Measurements from ENCODE around the gene EIF3I. TPM values are rescaled to one million over a fixed set of nuclear protein-coding genes. Genes with fewer than 3 reads are reported as not detected.

Gene EIF3I
- polyA plus RNA-seq, 3 donors = 123 to 219 (median 202) TPM

Other genes with a start within 250 kb of the EIF3I start
- gene KHDRBS1, start 208.5 kb upstream of the EIF3I start, polyA plus RNA-seq = 10 to 100 TPM; 35.7 to 85.9 (median 62.4) TPM
- gene TMEM39B, start 149.5 kb upstream of the EIF3I start, polyA plus RNA-seq = 10 to 100 TPM in 2 of 3 donors, 1 to 10 TPM in 1; 6.2 to 13.2 (median 10.1) TPM
- gene KPNA6, start 114.4 kb upstream of the EIF3I start, polyA plus RNA-seq = 10 to 100 TPM in 2 of 3 donors, 1 to 10 TPM in 1; 5.9 to 11.4 (median 10.1) TPM
- gene TXLNA, start 42.7 kb upstream of the EIF3I start, polyA plus RNA-seq = 10 to 100 TPM; 13.2 to 26.7 (median 21.7) TPM
- gene CCDC28B, start 21.8 kb upstream of the EIF3I start, polyA plus RNA-seq = 10 to 100 TPM in 1 of 3 donors, 1 to 10 TPM in 2; 3.5 to 15.9 (median 4.1) TPM
- gene IQCC, start 16.7 kb upstream of the EIF3I start, polyA plus RNA-seq = 1 to 10 TPM in 1 of 3 donors, under 1 TPM in 2; 0.56 to 1.5 (median 0.79) TPM
- gene DCDC2B, start 13.3 kb upstream of the EIF3I start, polyA plus RNA-seq = not detected
- 10 to 100 TPM in 2 of 3 donors, 1 to 10 TPM in 1; 6.9 to 14.7 (median 10.7) TPM for gene TMEM234, start 54 bp upstream of the EIF3I start, polyA plus RNA-seq
- 10 to 100 TPM in 2 of 3 donors, 1 to 10 TPM in 1; 3.1 to 23.5 (median 12.3) TPM for gene FAM167B, start 24.8 kb downstream of the EIF3I start, polyA plus RNA-seq
- gene LCK, start 28.9 kb downstream of the EIF3I start, polyA plus RNA-seq = 1 to 10 TPM; 1.0 to 3.3 (median 1.8) TPM
- 10 to 100 TPM; 35.3 to 43.9 (median 42.1) TPM for gene HDAC1, start 69.7 kb downstream of the EIF3I start, polyA plus RNA-seq
- 100 to 1,000 TPM in 1 of 3 donors, 10 to 100 TPM in 2; 14.5 to 197 (median 49.5) TPM for gene MARCKSL1, start 113.8 kb downstream of the EIF3I start, polyA plus RNA-seq
- 1 to 10 TPM; 4.3 to 5.2 (median 4.8) TPM for gene FAM229A, start 140.1 kb downstream of the EIF3I start, polyA plus RNA-seq
- under 1 TPM; 0.22 to 0.66 (median 0.34) TPM for gene TSSK3, start 140.1 kb downstream of the EIF3I start, polyA plus RNA-seq
- gene BSDC1, start 172.0 kb downstream of the EIF3I start, polyA plus RNA-seq = 10 to 100 TPM; 38.7 to 43.1 (median 43.0) TPM
- under 1 TPM in 2 of 3 donors, not detected in 1; under 0.01 to 0.01 TPM for gene ZBTB8B, start 242.7 kb downstream of the EIF3I start, polyA plus RNA-seq